HepG2 (cell line): ENCODE results near the gene IER2. TPM values are rescaled to one million over a fixed set of nuclear protein-coding genes. Genes with fewer than 3 reads are reported as not detected.

Source experiments
- ADNP ChIP-seq: sonication (generic); formaldehyde crosslinking; IDR thresholded peaks from 2 replicates; pipeline ENCODE4 v1.4.0; 2020; ENCODE audit warnings: missing genetic modification reagents
- CBX5 ChIP-seq: sonication (generic); formaldehyde crosslinking; IDR thresholded peaks from 2 replicates; pipeline ENCODE4 v1.4.0; 2020; ENCODE audit warnings: missing genetic modification reagents, borderline replicate concordance
- DNMT1 ChIP-seq: sonication (generic); formaldehyde crosslinking; IDR thresholded peaks from 2 replicates; pipeline ENCODE4 v1.5.1; 2020; ENCODE audit warnings: mild to moderate bottlenecking, missing genetic modification reagents
- HNF4G ChIP-seq, 2 experiments: sonication (generic) in 1 of 2; formaldehyde crosslinking in 1 of 2; IDR thresholded peaks; 2 replicates each; pipeline versions ENCODE4 v1.4.0 to v1.6.1; 2011 to 2020; ENCODE audit warnings: borderline replicate concordance in 2 of 2, low read depth in 2 of 2, mild to moderate bottlenecking in 2 of 2, low read length in 1 of 2, missing genetic modification reagents in 1 of 2, moderate library complexity in 1 of 2
- KDM6A ChIP-seq: IDR thresholded peaks from 2 replicates; pipeline ENCODE4 v1.6.1; 2016; ENCODE audit warnings: low read depth
- LCORL ChIP-seq, 2 experiments: fragments of 450-650 bp in 1 of 2; sonication (generic) in 1 of 2; formaldehyde crosslinking in 1 of 2; IDR thresholded peaks; 2 replicates each; pipeline versions ENCODE4 v1.5.0 to v1.6.1; 2017 to 2020; ENCODE audit warnings: antibody characterized with exemption in 1 of 2, missing genetic modification reagents in 1 of 2
- MTF1 ChIP-seq: sonication (generic); formaldehyde crosslinking; IDR thresholded peaks from 2 replicates; pipeline ENCODE4 v1.5.0; 2020; ENCODE audit warnings: missing genetic modification reagents
- MXD4 ChIP-seq: IDR thresholded peaks from 2 replicates; pipeline ENCODE4 v1.6.1; 2016; ENCODE audit warnings: mild to moderate bottlenecking, missing biosample characterization, missing genetic modification reagents
- PHB2 ChIP-seq: fragments of 450-650 bp; IDR thresholded peaks from 2 replicates; pipeline ENCODE4 v1.6.1; 2018; ENCODE audit not compliant: partially characterized antibody
- PRDM10 ChIP-seq: sonication (generic); formaldehyde crosslinking; IDR thresholded peaks from 2 replicates; pipeline ENCODE4 v1.4.0; 2020; ENCODE audit warnings: low read depth, missing genetic modification reagents
- RAD21 ChIP-seq: fragments of 450-650 bp; formaldehyde crosslinking; IDR thresholded peaks from 2 replicates; pipeline ENCODE4 v1.5.0; 2020; ENCODE audit warnings: mild to moderate bottlenecking
- TEAD3 ChIP-seq: optimal IDR thresholded peaks from 2 replicates; pipeline ENCODE3; 2016; ENCODE audit warnings: borderline replicate concordance
- XBP1 ChIP-seq: sonication (generic); formaldehyde crosslinking; IDR thresholded peaks from 2 replicates; pipeline ENCODE4 v1.5.0; 2020; ENCODE audit warnings: missing genetic modification reagents
- YY1 ChIP-seq: IDR thresholded peaks from 2 replicates; pipeline ENCODE4 v1.6.1; 2011; ENCODE audit warnings: low read length, low read depth, moderate library complexity, mild to moderate bottlenecking; ENCODE audit not compliant: insufficient read depth, insufficient replicate concordance
- ZBTB21 ChIP-seq: sonication (generic); formaldehyde crosslinking; IDR thresholded peaks from 2 replicates; pipeline ENCODE4 v1.4.0; 2020; ENCODE audit warnings: missing genetic modification reagents
- ZFAT ChIP-seq: sonication (generic); formaldehyde crosslinking; conservative IDR thresholded peaks from 2 replicates; pipeline ENCODE4 v1.8.1; 2023; ENCODE audit warnings: missing genetic modification reagents, inconsistent platforms
- ZMAT3 ChIP-seq: sonication (generic); formaldehyde crosslinking; conservative IDR thresholded peaks from 2 replicates; pipeline ENCODE4 v1.7.0; 2021; ENCODE audit warnings: missing genetic modification reagents
- ZNF230 ChIP-seq: sonication (generic); formaldehyde crosslinking; IDR thresholded peaks from 2 replicates; pipeline ENCODE4 v1.4.0; 2020; ENCODE audit warnings: mild to moderate bottlenecking, missing genetic modification reagents
- ZNF3 ChIP-seq: IDR thresholded peaks from 2 replicates; pipeline ENCODE4 v1.7.0; 2017; ENCODE audit warnings: inconsistent platforms
- ZNF7 ChIP-seq: IDR thresholded peaks from 2 replicates; pipeline ENCODE4 v1.6.1; 2016; ENCODE audit warnings: missing biosample characterization, missing genetic modification reagents
- ZNF747 ChIP-seq: sonication (generic); formaldehyde crosslinking; IDR thresholded peaks from 2 replicates; pipeline ENCODE4 v1.8.1; 2023; ENCODE audit warnings: missing genetic modification reagents, mild to moderate bottlenecking, borderline replicate concordance
- polyA plus RNA-seq, 8 experiments: library from polyadenylated mRNA; depleted of rRNA in 3 of 8; stranded (reverse) in 7 of 8; unstranded in 1 of 8; fragments of >200 nt; fragmentation: Illumina TruSeq in 4 of 8; extraction: Trizol in 4 of 8; gene quantifications; 2 replicates each; pipeline versions ENCODE4 v1.2.1 to v1.2.3, GENCODE V29; 2011 to 2016; ENCODE audit warnings: low read depth in 4 of 8, missing spikeins in 1 of 8, mixed read lengths in 1 of 8; ENCODE audit not compliant: insufficient read depth in 1 of 8
- total RNA-seq, 5 experiments: library from RNA; depleted of rRNA; stranded (reverse); fragments of >200 nt; fragmentation: Illumina TruSeq; extraction: Trizol; gene quantifications; 2 replicates each; pipeline ENCODE4 v1.2.3, GENCODE V29; 2016; ENCODE audit warnings: low read depth in 1 of 5
- TF ChIP-seq, protein P1 (sequence below): IDR thresholded peaks from 2 replicates; pipeline ENCODE4 v1.6.1; 2012; ENCODE audit warnings: low read depth, low read length, improper control_type of control experiment
- TF ChIP-seq, protein P2 (sequence below): sonication (generic); formaldehyde crosslinking; IDR thresholded peaks from 2 replicates; pipeline ENCODE4 v1.8.1; 2022; ENCODE audit warnings: mild to moderate bottlenecking, missing genetic modification reagents

IER2 gene
- total and polyA plus RNA-seq, 2 of the 13 experiments (the other 11 are each of a cell fraction or from before 2014, with no cell fraction given), result 10.1 to 14.3 TPM

DNA sequence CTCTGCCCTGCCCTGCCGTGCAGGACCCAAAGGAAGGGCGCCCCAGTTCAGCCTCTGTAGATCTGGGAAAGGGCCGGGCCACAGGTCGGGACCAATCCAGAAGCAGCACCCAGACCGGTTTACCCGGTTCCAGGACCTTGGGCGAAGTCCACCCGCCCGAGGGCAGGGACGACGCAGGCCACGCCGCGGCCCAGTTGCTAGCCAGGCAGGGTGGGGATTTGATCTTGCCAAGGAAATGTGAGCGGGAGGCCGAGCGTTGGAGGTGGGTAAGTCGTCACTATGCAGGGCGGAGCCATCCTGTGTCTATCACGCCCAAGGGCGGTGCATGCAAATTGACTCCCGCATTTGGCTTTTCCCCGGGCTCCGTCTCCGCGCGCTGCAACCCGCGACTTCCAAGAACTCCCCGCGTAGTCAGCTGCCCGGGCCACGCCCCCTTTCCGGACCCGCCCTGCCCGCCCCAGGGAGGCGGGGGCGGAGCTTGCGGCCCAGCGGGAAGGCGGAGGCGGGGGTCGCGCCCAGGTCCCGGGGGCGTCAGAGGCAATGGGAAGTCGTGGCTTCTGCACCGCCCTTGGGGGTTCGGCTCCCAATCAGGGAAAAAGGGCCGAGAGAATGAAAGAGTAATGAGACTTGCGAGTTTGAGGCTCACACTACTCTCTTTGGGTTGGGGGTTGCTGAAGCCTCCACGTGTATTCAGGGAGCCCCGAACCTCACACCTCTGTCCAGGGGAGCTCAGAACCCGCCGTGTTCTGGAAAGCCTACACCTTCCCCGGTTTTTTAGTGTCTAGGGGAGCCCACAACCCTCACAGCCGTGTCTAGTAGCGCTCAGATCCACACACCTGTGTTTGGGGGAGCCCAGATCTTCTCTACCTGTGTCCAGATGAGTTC is 12.8 kb downstream of the IER2 start (continued):
- TF ChIP-seq KDM6A (CRISPR knock-in tag) (peak; percentile 68; the same call in 1 of the 2 replicates), PHB2 (no peak), ZFAT (CRISPR knock-in tag) (no peak), ZNF3 (CRISPR knock-in tag) (no peak), XBP1 (CRISPR knock-in tag) (no peak), ZBTB21 (CRISPR knock-in tag) (peak; percentile 69; the same call in 1 of the 2 replicates), ZNF747 (peak; percentile 95; the same call in 1 of the 2 replicates), YY1 (peak; percentile 13), DNMT1 (no peak), ZNF230 (CRISPR knock-in tag) (peak; percentile 31), ADNP (CRISPR knock-in tag) (peak; percentile 76; the same call in 1 of the 2 replicates), MTF1 (no peak), TEAD3 (CRISPR knock-in tag) (peak; percentile 87), CBX5 (CRISPR knock-in tag) (peak; percentile 81; the same call in 1 of the 2 replicates), RAD21 (CRISPR knock-in tag) (peak; percentile 38), HNF4G (IDR thresholded peaks at IDR 0.05; ENCODE audit: borderline replicate concordance, low read depth, low read length) (peak; percentile 90), HNF4G (CRISPR knock-in tag; IDR thresholded peaks at IDR 0.05; ENCODE audit: borderline replicate concordance, low read depth) (peak; percentile 89; the same call in 1 of the 2 replicates), ZNF7 (CRISPR knock-in tag) (no peak), ZMAT3 (CRISPR knock-in tag) (peak; percentile 43; the same call in 1 of the 2 replicates), LCORL (IDR thresholded peaks at IDR 0.05) (no peak), LCORL (CRISPR knock-in tag; IDR thresholded peaks at IDR 0.05) (peak; percentile 91), MXD4 (CRISPR knock-in tag) (peak; percentile 79; the same call in 1 of the 2 replicates), PRDM10 (CRISPR knock-in tag) (peak; percentile 58; the same call in 1 of the 2 replicates)
- TF ChIP-seq, protein P1, sequence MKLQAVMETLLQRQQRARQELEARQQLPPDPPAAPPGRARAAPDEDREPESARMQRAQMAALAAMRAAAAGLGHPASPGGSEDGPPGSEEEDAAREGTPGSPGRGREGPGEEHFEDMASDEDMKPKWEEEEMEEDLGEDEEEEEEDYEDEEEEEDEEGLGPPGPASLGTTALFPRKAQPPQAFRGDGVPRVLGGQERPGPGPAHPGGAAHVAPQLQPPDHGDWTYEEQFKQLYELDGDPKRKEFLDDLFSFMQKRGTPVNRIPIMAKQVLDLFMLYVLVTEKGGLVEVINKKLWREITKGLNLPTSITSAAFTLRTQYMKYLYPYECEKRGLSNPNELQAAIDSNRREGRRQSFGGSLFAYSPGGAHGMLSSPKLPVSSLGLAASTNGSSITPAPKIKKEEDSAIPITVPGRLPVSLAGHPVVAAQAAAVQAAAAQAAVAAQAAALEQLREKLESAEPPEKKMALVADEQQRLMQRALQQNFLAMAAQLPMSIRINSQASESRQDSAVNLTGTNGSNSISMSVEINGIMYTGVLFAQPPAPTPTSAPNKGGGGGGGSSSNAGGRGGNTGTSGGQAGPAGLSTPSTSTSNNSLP, result no peak
- TF ChIP-seq, protein P2, sequence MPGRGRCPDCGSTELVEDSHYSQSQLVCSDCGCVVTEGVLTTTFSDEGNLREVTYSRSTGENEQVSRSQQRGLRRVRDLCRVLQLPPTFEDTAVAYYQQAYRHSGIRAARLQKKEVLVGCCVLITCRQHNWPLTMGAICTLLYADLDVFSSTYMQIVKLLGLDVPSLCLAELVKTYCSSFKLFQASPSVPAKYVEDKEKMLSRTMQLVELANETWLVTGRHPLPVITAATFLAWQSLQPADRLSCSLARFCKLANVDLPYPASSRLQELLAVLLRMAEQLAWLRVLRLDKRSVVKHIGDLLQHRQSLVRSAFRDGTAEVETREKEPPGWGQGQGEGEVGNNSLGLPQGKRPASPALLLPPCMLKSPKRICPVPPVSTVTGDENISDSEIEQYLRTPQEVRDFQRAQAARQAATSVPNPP (CRISPR knock-in tag), result no peak
